Gastroesophageal sphincter (tissue), 3 donors: ENCODE results near the gene ZBTB18.

ENCODE experiments used
- CTCF ChIP-seq, 4 experiments: fragments of 200-600 bp in 2 of 4; fragments of 450-650 bp in 2 of 4; sonication (generic) in 1 of 4; IDR thresholded peaks; one replicate each; pipeline ENCODE4 v1.5.1; 2017 to 2019; ENCODE audit warnings: antibody characterized with exemption in 4 of 4, mild to moderate bottlenecking in 2 of 4, moderate library complexity in 2 of 4
- EP300 ChIP-seq: sonication (generic); formaldehyde crosslinking; IDR thresholded peaks from one replicate; pipeline ENCODE4 v1.6.1; 2017; ENCODE audit warnings: antibody characterized with exemption, mild to moderate bottlenecking
- POLR2A ChIP-seq, 2 donors: fragments of 450-650 bp; IDR thresholded peaks; one replicate each; pipeline ENCODE4 v1.6.1; 2017; ENCODE audit warnings: antibody characterized with exemption in 2 of 2, mild to moderate bottlenecking in 2 of 2, moderate library complexity in 1 of 2

- TF ChIP-seq CTCF (IDR thresholded peaks at IDR 0.05) (no peak), POLR2A (IDR thresholded peaks at IDR 0.05) (no peak), EP300 (no peak)
Measured at GRCh38 chr1:244104309-244105060, 53.4 kb downstream of the ZBTB18 start.
